ENCODE results near the gene CKS1B. TPM values are rescaled to one million over a fixed set of nuclear protein-coding genes. Genes with fewer than 3 reads are reported as not detected.
A peak's percentile ranks its signal among the peaks of the same experiment; 100 is the strongest.

The CKS1B gene
- total and polyA plus RNA-seq, 2 donors (not counting 1 experiment from before 2014, with no cell fraction given) = 16.8 to 33.0 TPM

GRCh38 chr1:154954541-154954940 lies 19.9 kb upstream of the CKS1B start:
- POLR2A ChIA-PET = interaction anchor here (0.6 to 3.4 kb wide), 5 partner anchors 14 to 109 kb away, joined by 3 to 26 read pairs (median 3); partner anchors contain the start of genes CKS1B and EFNA4
- CTCF ChIA-PET = interaction anchor here (0.6 to 6.1 kb wide), 17 partner anchors 12 to 285 kb away, joined by 3 to 46 read pairs (median 9); partner anchors contain the start of genes ADAM15, EFNA4, FLAD1 and PMVK
- H3K79me2 ChIP-seq (ENCODE audit: control insufficient read depth, insufficient read depth, low read length) = peaks cover 87% of the 10 kb centered on the region
- Mint-ChIP-seq H3K27me3 (no peaks in the 10 kb centered on the region), H3K27ac (peak overlapping the region; percentile 96), H3K4me1 (peaks cover 68% of the 10 kb centered on the region), H3K9me3 (ENCODE audit: insufficient read depth) (no peaks in the 10 kb centered on the region), H3K4me3 (peak overlapping the region; percentile 92)
- H3K27me3 ChIP-seq (replicated peaks in 1 of 4; ENCODE audit: control extremely low read depth in 1 of 4, control insufficient read depth in 3 of 4, insufficient read depth in 4 of 4, low read length in 3 of 4) = no peaks in the 10 kb centered on the region
- peak overlapping the region; percentile 97 for H3K9ac ChIP-seq (ENCODE audit: low read length)
- no peak overlapping the region for H2AFZ ChIP-seq (ENCODE audit: insufficient read depth, low read depth, low read length, poor library complexity, severe bottlenecking)
- TF ChIP-seq EZH2 (IDR thresholded peaks at IDR 0.05; ENCODE audit: borderline replicate concordance, insufficient read depth, low read depth, low read length, poor library complexity, severe bottlenecking) (no peak), CTCF (IDR thresholded peaks at IDR 0.05) (no peak)
- H3K36me3 ChIP-seq (replicated peaks in 1 of 2; ENCODE audit: control extremely low read depth in 1 of 2, control insufficient read depth in 1 of 2, extremely low read depth in 1 of 2, insufficient read depth in 2 of 2, low read length in 1 of 2) = peaks cover 2 to 41% of the 10 kb centered on the region in 2 experiments
- DNase-seq (no peak), ATAC-seq (ENCODE audit: low read depth) (no peak)
- peaks cover 65% of the 10 kb centered on the region for H4K20me1 ChIP-seq (ENCODE audit: control insufficient read depth, insufficient read depth, low read length, poor library complexity, severe bottlenecking)
- H3K4me1 ChIP-seq (ENCODE audit: control insufficient read depth in 2 of 2, insufficient read depth in 2 of 2, low read length in 2 of 2) = peaks cover 52 to 64% of the 10 kb centered on the region in 2 donors
- peak overlapping the region; percentile 99 for H3K27ac ChIP-seq (ENCODE audit: low read length in 2 of 2)
- WGBS (ENCODE audit: insufficient coverage) = 58% methylated on average over 2 of the region's 3 CpGs
- H3K4me2 ChIP-seq (replicated peaks; ENCODE audit: low read depth, low read length, poor library complexity, severe bottlenecking) = peak overlapping the region; percentile 85
- H3K9me3 ChIP-seq (ENCODE audit: control extremely low read depth in 1 of 3, control insufficient read depth in 2 of 3, insufficient read depth in 1 of 3, low read length in 2 of 3) = no peaks in the 10 kb centered on the region
- intact Hi-C loops (cut with micrococcal nuclease) = loop anchor here (2.0 kb wide), 1 partner anchor 108 kb away; the partner anchor contains the start of gene EFNA4
- H3K4me3 ChIP-seq (ENCODE audit: control extremely low read depth in 1 of 5, extremely low read depth in 1 of 5, insufficient read depth in 1 of 5, low read depth in 2 of 5, low read length in 4 of 5) = peak overlapping the region; percentile 0 to 86 (median 77)

All from B cell (primary cell).